HepG2 (cell line): ENCODE results near the gene TNFRSF18. TPM values are rescaled to one million over a fixed set of nuclear protein-coding genes. Genes with fewer than 3 reads are reported as not detected.

Experiments used
- CHCHD3 ChIP-seq: sonication (generic); formaldehyde crosslinking; IDR thresholded peaks from 2 replicates; pipeline ENCODE4 v1.8.0; 2022; ENCODE audit warnings: mild to moderate bottlenecking, missing genetic modification reagents, moderate library complexity
- PBX2 ChIP-seq: IDR thresholded peaks from 2 replicates; pipeline ENCODE4 v1.6.1; 2016; ENCODE audit warnings: control low read depth
- RXRA ChIP-seq: sonication (generic); formaldehyde crosslinking; IDR thresholded peaks from 2 replicates; pipeline ENCODE4 v1.5.1; 2020; ENCODE audit warnings: missing genetic modification reagents
- SOX13 ChIP-seq, 3 experiments: fragments of 450-650 bp in 1 of 3; sonication (generic) in 1 of 3; formaldehyde crosslinking in 1 of 3; IDR thresholded peaks in 2 of 3; conservative IDR thresholded peaks in 1 of 3; 2 replicates each; pipeline versions ENCODE4 v1.5.0 to v1.6.1; 2016 to 2020; ENCODE audit warnings: antibody characterized with exemption in 1 of 3, mild to moderate bottlenecking in 1 of 3, missing compliant biosample characterization in 1 of 3, missing genetic modification reagents in 1 of 3, moderate library complexity in 1 of 3
- TGIF2 ChIP-seq: IDR thresholded peaks from 2 replicates; pipeline ENCODE4 v1.6.1; 2016; ENCODE audit warnings: control low read depth, missing compliant biosample characterization
- ZHX2 ChIP-seq, 2 experiments: sonication (generic) in 1 of 2; formaldehyde crosslinking in 1 of 2; IDR thresholded peaks; 2 replicates each; pipeline versions ENCODE4 v1.6.1 to v1.9.0; 2014 to 2022; ENCODE audit warnings: antibody characterized with exemption in 1 of 2, borderline replicate concordance in 1 of 2, inconsistent platforms in 1 of 2, low read depth in 1 of 2, missing genetic modification reagents in 1 of 2
- ZNF205 ChIP-seq: IDR thresholded peaks from 2 replicates; pipeline ENCODE4 v1.6.1; 2018; ENCODE audit warnings: missing biosample characterization, missing genetic modification reagents
- ZNF225 ChIP-seq: sonication (generic); formaldehyde crosslinking; IDR thresholded peaks from 2 replicates; pipeline ENCODE4 v1.4.0; 2020; ENCODE audit warnings: mild to moderate bottlenecking, missing genetic modification reagents
- ZNF30 ChIP-seq: sonication (generic); formaldehyde crosslinking; IDR thresholded peaks from 2 replicates; pipeline ENCODE4 v1.5.0; 2020; ENCODE audit warnings: mild to moderate bottlenecking, missing genetic modification reagents
- ZNF652 ChIP-seq: IDR thresholded peaks from 2 replicates; pipeline ENCODE4 v1.6.1; 2016; ENCODE audit warnings: low read depth, borderline replicate concordance
- polyA plus RNA-seq, 8 experiments: library from polyadenylated mRNA; depleted of rRNA in 3 of 8; stranded (reverse) in 7 of 8; unstranded in 1 of 8; fragments of >200 nt; fragmentation: Illumina TruSeq in 4 of 8; extraction: Trizol in 4 of 8; gene quantifications; 2 replicates each; pipeline versions ENCODE4 v1.2.1 to v1.2.3, GENCODE V29; 2011 to 2016; ENCODE audit warnings: low read depth in 4 of 8, missing spikeins in 1 of 8, mixed read lengths in 1 of 8; ENCODE audit not compliant: insufficient read depth in 1 of 8
- total RNA-seq, 5 experiments: library from RNA; depleted of rRNA; stranded (reverse); fragments of >200 nt; fragmentation: Illumina TruSeq; extraction: Trizol; gene quantifications; 2 replicates each; pipeline ENCODE4 v1.2.3, GENCODE V29; 2016; ENCODE audit warnings: low read depth in 1 of 5
- TF ChIP-seq, protein P1 (sequence below): sonication (generic); formaldehyde crosslinking; IDR thresholded peaks from 2 replicates; pipeline ENCODE4 v1.5.0; 2020; ENCODE audit warnings: missing genetic modification reagents
- TF ChIP-seq, protein P2 (sequence below): IDR thresholded peaks from 2 replicates; pipeline ENCODE4 v1.6.1; 2016
- TF ChIP-seq, protein P3 (sequence below): sonication (generic); formaldehyde crosslinking; IDR thresholded peaks from 2 replicates; pipeline ENCODE4 v1.4.0; 2020; ENCODE audit warnings: missing genetic modification reagents
- TF ChIP-seq, protein P4 (sequence below): sonication (generic); formaldehyde crosslinking; IDR thresholded peaks from 2 replicates; pipeline ENCODE4 v1.5.1; 2020; ENCODE audit warnings: mild to moderate bottlenecking, missing genetic modification reagents, moderate library complexity

Gene TNFRSF18
- total and polyA plus RNA-seq, 2 of the 13 experiments (the other 11 are each of a cell fraction or from before 2014, with no cell fraction given): not detected

DNA sequence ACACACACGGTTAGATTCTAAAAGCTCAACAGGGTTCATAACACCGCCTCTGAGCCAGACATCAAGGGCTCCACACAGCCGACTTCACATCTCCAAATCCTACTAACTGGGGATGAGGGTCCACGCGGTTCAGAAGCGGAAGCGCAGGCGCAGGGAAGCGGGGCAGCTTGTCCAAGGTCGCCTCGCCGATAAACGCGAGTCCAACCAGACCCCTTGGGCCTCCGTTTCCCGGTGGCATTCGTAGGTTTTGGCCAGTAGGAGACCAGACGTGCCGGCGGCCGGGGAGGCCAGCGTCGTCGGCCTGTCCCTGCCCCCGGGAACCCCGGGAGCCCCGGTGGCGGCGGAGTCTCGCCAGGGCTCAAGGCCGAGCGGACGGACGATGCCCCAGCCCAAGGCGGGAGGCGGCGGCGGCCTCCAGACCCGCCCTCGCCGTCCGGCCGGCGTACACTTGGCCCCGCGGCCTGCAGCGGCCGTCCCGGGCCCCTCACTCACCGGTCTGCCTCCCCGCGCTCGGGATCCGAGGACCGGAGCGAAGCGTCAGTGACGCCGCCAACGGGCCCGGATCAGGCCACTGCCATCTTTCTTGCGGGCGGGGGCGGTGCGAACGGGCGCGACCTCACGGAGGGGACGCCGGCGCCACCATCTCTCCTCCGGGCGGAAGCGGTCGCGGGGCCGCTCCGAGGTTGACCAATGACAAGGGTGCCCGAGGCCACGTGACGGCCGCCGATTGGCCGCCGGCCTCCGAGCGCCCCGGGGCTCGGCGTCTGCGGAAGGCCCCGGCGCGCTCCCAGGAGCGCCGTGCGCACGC lies 25.2 kb upstream of the TNFRSF18 start, which contains the start of gene SDF4 (continued):
- TF ChIP-seq TGIF2 (CRISPR knock-in tag) (peak; percentile 76; the same call in 1 of the 2 replicates), ZNF30 (CRISPR knock-in tag) (no peak), ZNF225 (CRISPR knock-in tag) (peak; percentile 75; the same call in 1 of the 2 replicates), PBX2 (CRISPR knock-in tag) (no peak), SOX13 (IDR thresholded peaks at IDR 0.05) (peak; percentile 12; the same call in 1 of the 2 replicates), SOX13 (CRISPR knock-in tag; conservative IDR thresholded peaks at IDR 0.05 in 1 of 2, IDR thresholded peaks at IDR 0.05 in 1 of 2) (peak in 1 of 2 experiments; percentile 31; a peak in 1 of 4 replicates), CHCHD3 (CRISPR knock-in tag) (no peak), ZHX2 (IDR thresholded peaks at IDR 0.05; ENCODE audit: low read depth) (peak; percentile 98), ZHX2 (CRISPR knock-in tag; IDR thresholded peaks at IDR 0.05; ENCODE audit: borderline replicate concordance) (no peak), RXRA (peak; percentile 48), ZNF652 (CRISPR knock-in tag) (no peak), ZNF205 (CRISPR knock-in tag) (peak; percentile 59)
- TF ChIP-seq, protein P1, sequence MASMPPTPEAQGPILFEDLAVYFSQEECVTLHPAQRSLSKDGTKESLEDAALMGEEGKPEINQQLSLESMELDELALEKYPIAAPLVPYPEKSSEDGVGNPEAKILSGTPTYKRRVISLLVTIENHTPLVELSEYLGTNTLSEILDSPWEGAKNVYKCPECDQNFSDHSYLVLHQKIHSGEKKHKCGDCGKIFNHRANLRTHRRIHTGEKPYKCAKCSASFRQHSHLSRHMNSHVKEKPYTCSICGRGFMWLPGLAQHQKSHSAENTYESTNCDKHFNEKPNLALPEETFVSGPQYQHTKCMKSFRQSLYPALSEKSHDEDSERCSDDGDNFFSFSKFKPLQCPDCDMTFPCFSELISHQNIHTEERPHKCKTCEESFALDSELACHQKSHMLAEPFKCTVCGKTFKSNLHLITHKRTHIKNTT (CRISPR knock-in tag): no peak
- TF ChIP-seq, protein P2, sequence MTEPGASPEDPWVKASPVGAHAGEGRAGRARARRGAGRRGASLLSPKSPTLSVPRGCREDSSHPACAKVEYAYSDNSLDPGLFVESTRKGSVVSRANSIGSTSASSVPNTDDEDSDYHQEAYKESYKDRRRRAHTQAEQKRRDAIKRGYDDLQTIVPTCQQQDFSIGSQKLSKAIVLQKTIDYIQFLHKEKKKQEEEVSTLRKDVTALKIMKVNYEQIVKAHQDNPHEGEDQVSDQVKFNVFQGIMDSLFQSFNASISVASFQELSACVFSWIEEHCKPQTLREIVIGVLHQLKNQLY: no peak
- TF ChIP-seq, protein P3, sequence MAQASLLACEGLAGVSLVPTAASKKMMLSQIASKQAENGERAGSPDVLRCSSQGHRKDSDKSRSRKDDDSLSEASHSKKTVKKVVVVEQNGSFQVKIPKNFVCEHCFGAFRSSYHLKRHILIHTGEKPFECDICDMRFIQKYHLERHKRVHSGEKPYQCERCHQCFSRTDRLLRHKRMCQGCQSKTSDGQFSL (CRISPR knock-in tag): no peak
- TF ChIP-seq, protein P4, sequence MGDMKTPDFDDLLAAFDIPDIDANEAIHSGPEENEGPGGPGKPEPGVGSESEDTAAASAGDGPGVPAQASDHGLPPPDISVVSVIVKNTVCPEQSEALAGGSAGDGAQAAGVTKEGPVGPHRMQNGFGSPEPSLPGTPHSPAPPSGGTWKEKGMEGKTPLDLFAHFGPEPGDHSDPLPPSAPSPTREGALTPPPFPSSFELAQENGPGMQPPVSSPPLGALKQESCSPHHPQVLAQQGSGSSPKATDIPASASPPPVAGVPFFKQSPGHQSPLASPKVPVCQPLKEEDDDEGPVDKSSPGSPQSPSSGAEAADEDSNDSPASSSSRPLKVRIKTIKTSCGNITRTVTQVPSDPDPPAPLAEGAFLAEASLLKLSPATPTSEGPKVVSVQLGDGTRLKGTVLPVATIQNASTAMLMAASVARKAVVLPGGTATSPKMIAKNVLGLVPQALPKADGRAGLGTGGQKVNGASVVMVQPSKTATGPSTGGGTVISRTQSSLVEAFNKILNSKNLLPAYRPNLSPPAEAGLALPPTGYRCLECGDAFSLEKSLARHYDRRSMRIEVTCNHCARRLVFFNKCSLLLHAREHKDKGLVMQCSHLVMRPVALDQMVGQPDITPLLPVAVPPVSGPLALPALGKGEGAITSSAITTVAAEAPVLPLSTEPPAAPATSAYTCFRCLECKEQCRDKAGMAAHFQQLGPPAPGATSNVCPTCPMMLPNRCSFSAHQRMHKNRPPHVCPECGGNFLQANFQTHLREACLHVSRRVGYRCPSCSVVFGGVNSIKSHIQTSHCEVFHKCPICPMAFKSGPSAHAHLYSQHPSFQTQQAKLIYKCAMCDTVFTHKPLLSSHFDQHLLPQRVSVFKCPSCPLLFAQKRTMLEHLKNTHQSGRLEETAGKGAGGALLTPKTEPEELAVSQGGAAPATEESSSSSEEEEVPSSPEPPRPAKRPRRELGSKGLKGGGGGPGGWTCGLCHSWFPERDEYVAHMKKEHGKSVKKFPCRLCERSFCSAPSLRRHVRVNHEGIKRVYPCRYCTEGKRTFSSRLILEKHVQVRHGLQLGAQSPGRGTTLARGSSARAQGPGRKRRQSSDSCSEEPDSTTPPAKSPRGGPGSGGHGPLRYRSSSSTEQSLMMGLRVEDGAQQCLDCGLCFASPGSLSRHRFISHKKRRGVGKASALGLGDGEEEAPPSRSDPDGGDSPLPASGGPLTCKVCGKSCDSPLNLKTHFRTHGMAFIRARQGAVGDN (CRISPR knock-in tag): peak; percentile 90
